GM10266 (cell line): ENCODE data around the gene CEBPE.

Experiments
- DNase-seq: peaks from one replicate; pipeline ENCODE4 v3.0.0; 2012; ENCODE audit errors: extremely low spot score
- TF ChIP-seq, protein P1 (sequence below): IDR thresholded peaks from 2 replicates; pipeline ENCODE4 v1.5.1; 2012; ENCODE audit warnings: mild to moderate bottlenecking, low read depth; ENCODE audit not compliant: control insufficient read depth, insufficient read depth; ENCODE audit errors: missing control alignments

Gene CEBPE

DNA sequence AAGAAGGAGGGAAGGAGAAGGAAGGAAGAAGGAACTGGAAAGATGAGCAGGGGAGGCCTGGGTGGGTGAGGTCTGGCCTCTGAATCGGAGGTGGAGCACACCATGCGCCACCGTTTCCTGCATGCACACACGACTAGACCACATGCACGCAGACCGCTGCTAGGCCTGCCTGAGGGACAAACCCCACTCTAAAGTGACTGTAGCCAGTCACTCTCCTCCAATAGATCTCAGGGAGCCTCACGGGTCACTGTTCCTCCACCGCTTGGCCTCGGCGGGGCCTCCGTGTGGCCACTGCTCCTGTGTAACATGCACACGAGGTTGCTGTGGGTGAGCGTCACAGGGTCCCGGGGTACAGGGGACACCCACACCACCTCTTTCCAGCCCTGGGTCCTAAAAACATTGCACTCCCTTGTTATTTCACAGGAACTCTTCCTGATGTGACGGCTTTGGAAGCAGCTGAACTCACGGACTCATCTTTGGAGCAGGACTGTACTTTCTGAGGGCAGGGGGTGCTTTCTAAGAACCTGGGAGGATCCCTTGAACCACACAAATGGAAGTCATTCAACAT, 17.6 kb upstream of the CEBPE start:
- DNase-seq, result no peak
- TF ChIP-seq, protein P1, sequence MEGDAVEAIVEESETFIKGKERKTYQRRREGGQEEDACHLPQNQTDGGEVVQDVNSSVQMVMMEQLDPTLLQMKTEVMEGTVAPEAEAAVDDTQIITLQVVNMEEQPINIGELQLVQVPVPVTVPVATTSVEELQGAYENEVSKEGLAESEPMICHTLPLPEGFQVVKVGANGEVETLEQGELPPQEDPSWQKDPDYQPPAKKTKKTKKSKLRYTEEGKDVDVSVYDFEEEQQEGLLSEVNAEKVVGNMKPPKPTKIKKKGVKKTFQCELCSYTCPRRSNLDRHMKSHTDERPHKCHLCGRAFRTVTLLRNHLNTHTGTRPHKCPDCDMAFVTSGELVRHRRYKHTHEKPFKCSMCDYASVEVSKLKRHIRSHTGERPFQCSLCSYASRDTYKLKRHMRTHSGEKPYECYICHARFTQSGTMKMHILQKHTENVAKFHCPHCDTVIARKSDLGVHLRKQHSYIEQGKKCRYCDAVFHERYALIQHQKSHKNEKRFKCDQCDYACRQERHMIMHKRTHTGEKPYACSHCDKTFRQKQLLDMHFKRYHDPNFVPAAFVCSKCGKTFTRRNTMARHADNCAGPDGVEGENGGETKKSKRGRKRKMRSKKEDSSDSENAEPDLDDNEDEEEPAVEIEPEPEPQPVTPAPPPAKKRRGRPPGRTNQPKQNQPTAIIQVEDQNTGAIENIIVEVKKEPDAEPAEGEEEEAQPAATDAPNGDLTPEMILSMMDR, result no peak

DNA sequence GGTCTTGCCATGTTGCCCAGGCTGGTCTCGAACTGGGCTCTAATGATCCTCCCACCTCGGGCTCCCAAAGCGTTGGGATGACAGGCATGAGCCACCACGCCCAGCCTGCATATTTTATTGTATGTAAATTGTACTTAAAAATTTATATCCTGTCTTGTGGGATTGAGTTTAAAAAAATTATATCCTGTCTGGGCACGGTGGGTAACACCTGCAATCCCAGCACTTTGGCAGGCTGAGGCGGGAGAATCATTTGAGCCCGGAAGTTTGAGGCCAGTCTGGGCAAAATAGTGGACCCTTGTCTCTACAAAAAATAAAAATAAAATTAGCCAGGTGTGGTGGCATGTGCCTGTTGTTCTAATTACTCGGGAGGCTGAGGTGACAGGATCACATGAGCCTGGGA, 13.9 kb upstream of the CEBPE start:
- TF ChIP-seq, protein P1, result no peak
- no peak for DNase-seq

DNA sequence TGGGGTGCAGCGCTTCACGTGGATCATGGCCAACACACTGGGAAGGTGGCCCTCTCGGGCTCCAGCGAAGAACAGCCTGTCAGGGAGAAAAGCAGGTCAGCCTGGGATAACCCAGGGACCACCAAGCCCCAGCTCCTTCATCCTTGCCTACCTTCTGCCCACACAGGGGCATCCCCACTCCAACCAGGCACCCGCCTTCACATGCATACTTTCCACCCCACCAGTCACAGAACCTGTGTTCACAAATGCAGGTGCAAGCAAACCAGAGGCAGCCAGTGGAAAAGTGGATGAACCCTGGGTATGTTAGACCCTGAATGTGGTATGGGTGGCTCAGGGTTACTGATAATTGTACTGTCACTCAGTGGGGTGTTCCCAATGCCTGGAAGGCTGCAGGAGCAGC, 12.4 kb upstream of the CEBPE start:
- no peak for DNase-seq
- TF ChIP-seq, protein P1, result no peak

DNA sequence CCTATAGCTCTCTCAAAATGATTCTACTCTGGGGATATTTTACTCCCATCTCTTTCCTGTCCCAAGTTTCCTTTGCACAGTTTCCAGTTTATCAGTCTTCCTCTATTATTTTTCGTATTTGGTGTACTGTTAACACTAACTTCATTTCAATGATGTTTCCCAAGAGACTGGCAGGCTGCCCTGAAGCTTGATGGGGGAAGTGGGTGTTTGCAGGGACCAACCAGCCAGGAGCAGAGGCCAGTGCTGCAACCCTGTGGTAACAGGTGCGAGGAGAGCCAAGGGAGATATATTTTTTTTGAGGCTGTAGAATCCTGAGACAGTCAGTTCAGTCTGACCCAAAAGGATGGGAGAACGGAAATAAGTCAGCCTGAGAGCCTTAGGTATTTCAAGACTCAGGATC, 11.8 kb upstream of the CEBPE start:
- TF ChIP-seq, protein P1, result no peak
- no peak for DNase-seq

DNA sequence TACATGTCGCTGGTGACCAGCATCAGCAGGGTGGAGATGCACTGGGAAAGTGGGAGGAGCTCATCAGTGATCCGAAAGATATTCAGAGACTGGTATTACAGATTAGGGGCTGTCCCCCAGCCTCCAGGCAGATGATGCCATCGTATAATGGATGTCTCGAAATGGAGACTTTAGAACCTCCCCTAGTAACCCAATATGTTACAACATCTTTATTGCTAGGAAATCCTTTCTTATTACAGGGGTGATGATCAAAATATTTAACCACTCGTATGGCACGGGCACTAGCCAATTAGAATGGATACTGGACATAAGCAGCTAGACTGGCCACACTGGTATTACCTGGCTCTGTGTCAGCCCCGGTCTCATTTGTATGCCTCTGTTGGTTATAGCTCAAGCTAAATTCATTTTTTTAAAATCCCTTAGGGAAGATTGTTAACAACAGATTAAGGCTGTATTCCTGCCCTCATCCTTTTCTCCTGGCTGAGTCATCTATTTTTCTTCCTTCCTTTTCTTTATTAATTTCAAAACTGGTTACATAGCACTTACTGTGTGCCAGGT, 10.8 kb upstream of the CEBPE start:
- TF ChIP-seq, protein P1, result no peak

DNA sequence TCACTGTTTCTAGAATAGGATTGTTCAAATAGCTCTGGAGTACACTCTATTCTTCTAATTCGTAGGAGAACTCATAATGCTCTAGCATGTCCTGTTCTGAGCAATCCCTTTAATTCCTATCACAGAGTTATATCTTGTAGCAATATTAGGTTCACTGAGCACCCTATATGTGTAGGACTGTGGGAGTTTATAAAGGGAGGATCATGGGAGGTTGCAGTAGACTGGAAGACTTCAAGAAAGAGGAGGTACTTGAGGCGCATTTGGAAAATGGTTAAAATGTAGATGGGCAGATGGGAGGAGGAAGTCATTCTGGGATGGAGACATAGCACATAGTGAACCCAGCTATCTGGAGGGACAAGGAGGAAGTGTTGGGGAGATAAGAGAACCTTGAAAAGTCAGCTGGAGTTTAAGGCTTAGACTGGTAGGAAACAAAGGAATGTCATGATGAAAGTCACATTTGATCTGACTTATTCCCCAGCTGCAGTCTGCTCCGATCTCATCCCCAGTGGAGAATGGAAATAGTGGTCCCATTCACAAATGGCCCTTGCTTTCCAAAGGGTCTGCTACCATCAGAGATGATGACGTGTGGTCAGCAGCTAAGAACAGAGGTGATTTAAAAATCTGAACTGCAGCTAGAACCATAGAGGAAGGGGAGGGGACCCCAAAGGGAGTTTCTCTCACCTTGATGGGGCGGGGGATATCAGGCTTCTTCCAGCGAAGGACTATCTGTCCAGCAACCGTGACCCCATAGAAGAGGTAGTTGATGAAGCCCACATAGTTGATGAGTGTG, 10.1 kb upstream of the CEBPE start:
- TF ChIP-seq, protein P1, result no peak
- DNase-seq, result no peak

More for the DNA sequence above, 10.8 kb upstream of the CEBPE start:
- no peak for DNase-seq

DNA sequence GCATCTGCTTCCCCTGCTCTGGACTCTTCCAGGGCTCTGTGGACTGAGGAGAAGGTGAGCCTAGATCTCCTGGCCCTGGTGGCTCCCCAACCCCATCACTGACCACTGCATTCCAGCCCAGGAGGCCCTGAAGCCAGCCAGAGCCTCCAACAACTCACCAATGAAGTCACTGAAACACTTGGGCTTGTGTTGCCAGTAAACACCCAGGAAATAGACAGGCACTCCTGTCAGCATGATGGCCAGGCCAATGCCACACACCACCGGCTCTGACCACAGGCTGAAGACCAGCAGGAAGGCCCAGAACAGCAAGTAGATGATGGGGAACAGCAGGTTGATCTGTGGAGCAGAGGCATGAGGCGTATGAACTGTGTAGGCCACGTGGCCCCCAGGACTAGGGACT, 8.8 kb upstream of the CEBPE start:
- TF ChIP-seq, protein P1, result no peak
- DNase-seq, result no peak
